PC-3 (cell line): ENCODE data around the gene SH3TC1.

Experiments
- CTCF ChIP-seq: fragments of 300-600 bp; sonication (generic); conservative IDR thresholded peaks from 2 replicates; pipeline ENCODE4 v1.5.1; 2017; ENCODE audit warnings: antibody characterized with exemption, low read depth, mild to moderate bottlenecking, low read length
- EZH2 ChIP-seq: fragments of 300-600 bp; sonication (generic); IDR thresholded peaks from one replicate; pipeline ENCODE4 v1.6.1; 2017; ENCODE audit warnings: antibody characterized with exemption, mild to moderate bottlenecking, low read length; ENCODE audit not compliant: unreplicated experiment
- EZH2phosphoT487 ChIP-seq: fragments of 300-600 bp; sonication (generic); IDR thresholded peaks from 2 replicates; pipeline ENCODE4 v1.6.1; 2018; ENCODE audit warnings: mild to moderate bottlenecking, antibody characterized with exemption, low read length, borderline replicate concordance

- TF ChIP-seq EZH2, result no peak
- no peak for TF ChIP-seq EZH2phosphoT487
- TF ChIP-seq CTCF, result no peak
These were observed 36.1 kb upstream of the SH3TC1 start for GRCh38 chr4:8163026-8163425.
